ENCODE measurements around the gene P2RY14. TPM values are rescaled to one million over a fixed set of nuclear protein-coding genes. Genes with fewer than 3 reads are reported as not detected.

Gene P2RY14
- total and polyA plus RNA-seq, 7 experiments from 2014 or later: 0.11 to 5.7 (median 0.27) TPM; not detected in 2

DNA sequence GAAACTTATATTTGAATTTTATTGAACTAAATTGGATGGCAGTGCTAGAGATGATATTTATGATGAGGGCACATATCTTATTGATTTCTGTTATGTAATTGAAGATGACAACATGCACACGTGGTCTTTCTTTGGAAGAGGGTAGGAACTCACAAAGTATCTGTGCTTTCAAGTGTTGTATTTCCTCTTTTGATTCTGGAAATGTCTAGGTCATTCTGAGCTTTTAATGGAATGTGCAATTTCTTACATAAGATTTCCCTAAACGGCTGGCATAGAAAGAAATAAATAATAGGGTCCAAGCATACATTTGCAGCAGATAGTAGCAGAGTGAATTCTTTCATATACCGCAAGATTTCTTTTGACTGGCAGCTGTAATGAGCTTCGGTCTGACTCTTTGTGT lies 65.2 kb downstream of the P2RY14 start:
- CTCF ChIA-PET: interaction anchor here (4.0 kb wide), 1 partner anchor 13 kb away, joined by 27 read pairs; no protein-coding TSS in a partner anchor
- Histone ChIP-seq H3K4me3 (ENCODE audit: low read length) (no peak overlapping the region), H3K27ac (ENCODE audit: low read depth, low read length) (no peak overlapping the region), H3K9me3 (ENCODE audit: control insufficient read depth in 2 of 3, low read length in 3 of 3) (no peaks in the 10 kb centered on the region), H3K36me3 (ENCODE audit: control insufficient read depth in 2 of 3, insufficient read depth in 3 of 3, low read length in 3 of 3) (no peaks in the 10 kb centered on the region), H3K4me1 (ENCODE audit: control insufficient read depth in 2 of 2, insufficient read depth in 2 of 2, low read length in 2 of 2) (peaks cover 7 to 19% of the 10 kb centered on the region in 2 donors), H3K27me3 (ENCODE audit: control insufficient read depth in 2 of 2, insufficient read depth in 2 of 2, low read length in 2 of 2) (no peaks in the 10 kb centered on the region)
- no peak for ATAC-seq
- no peak overlapping the region for H3K4me3 Mint-ChIP-seq
- H3K27me3 Mint-ChIP-seq: no peaks in the 10 kb centered on the region
- POLR2A ChIA-PET: interaction anchor here (1.1 kb wide), 1 partner anchor 31 kb away, joined by 4 read pairs; no protein-coding TSS in a partner anchor
- H3K27ac Mint-ChIP-seq: no peak overlapping the region
- H3K36me3 Mint-ChIP-seq: peaks cover 0 to 3% (median 0%) of the 10 kb centered on the region in 5 donors
- no peak for DNase-seq
- peaks cover 0 to 1% (median 0%) of the 10 kb centered on the region in 11 donors for H3K9me3 Mint-ChIP-seq
- peaks cover 8 to 40% (median 30%) of the 10 kb centered on the region in 7 donors for H3K4me1 Mint-ChIP-seq
- intact Hi-C loops (cut with micrococcal nuclease): no loop called here

DNA sequence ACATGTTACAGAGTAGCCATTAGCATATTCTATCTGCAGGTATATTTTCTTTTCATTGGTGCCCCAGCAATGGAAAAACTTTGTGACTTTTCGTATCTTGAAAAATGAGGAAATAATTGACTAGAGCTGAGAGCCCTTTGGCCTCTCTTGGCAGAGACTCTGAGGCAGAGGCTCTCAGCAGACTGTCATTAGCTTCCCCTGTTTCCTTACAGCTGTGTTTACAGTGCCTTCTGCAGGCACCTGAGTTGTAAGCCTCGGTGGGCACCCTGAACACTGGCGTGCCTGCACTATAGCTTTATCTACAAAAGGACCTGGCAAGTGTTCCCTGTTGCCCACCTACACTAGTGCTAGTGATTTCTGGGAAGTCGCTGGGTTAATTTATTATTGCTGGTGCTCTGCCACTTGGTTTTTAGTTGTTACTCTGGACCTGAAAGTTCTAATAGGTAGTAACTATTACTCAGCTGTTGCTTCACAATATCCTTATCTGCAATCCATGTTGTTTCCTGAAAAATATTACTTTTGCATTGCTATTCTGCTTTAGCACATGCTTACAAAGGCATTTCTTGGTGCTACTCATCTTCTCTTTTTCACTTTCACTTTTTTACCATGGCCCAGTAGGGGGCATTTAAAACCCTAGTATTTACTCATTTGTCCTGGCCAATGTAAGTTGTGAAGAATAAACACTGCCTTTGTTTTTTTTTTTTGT lies 67.5 kb downstream of the P2RY14 start:
- Histone ChIP-seq H3K4me1 (ENCODE audit: control insufficient read depth in 2 of 2, insufficient read depth in 2 of 2, low read length in 2 of 2) (peaks cover 24 to 31% of the 10 kb centered on the region in 2 donors), H3K27ac (ENCODE audit: low read depth, low read length) (no peak overlapping the region), H3K36me3 (ENCODE audit: control insufficient read depth in 2 of 3, insufficient read depth in 3 of 3, low read length in 3 of 3) (no peaks in the 10 kb centered on the region), H3K4me3 (ENCODE audit: low read length) (no peak overlapping the region), H3K9me3 (ENCODE audit: control insufficient read depth in 2 of 3, low read length in 3 of 3) (no peaks in the 10 kb centered on the region), H3K27me3 (ENCODE audit: control insufficient read depth in 2 of 2, insufficient read depth in 2 of 2, low read length in 2 of 2) (no peaks in the 10 kb centered on the region)
- no peak for DNase-seq
- ATAC-seq: peak; percentile 49
- Mint-ChIP-seq H3K4me1 (peaks cover 18 to 54% (median 46%) of the 10 kb centered on the region in 7 donors), H3K4me3 (peak overlapping the region; percentile 6 to 83 (median 62)), H3K27me3 (no peaks in the 10 kb centered on the region), H3K9me3 (peaks cover 0 to 1% (median 0%) of the 10 kb centered on the region in 11 donors), H3K36me3 (peaks cover 0 to 7% (median 0%) of the 10 kb centered on the region in 5 donors), H3K27ac (peak overlapping the region; percentile 77 to 93 (median 83))
- CTCF ChIA-PET: interaction anchor here (0.6 to 4.0 kb wide), 10 partner anchors 9 to 73 kb away, joined by 3 to 44 read pairs (median 8); no protein-coding TSS in a partner anchor
- POLR2A ChIA-PET: interaction anchor here (0.6 to 3.6 kb wide), 7 partner anchors 8 to 448 kb away, joined by 3 to 13 read pairs (median 4); partner anchors contain the start of gene SIAH2
- intact Hi-C loops (cut with micrococcal nuclease): loop anchor here (1.0 kb wide), 5 partner anchors 8 to 72 kb away; partner anchors contain the start of genes GPR171 (in 1 of the 2) and P2RY14 (in 1 of the 2)

DNA sequence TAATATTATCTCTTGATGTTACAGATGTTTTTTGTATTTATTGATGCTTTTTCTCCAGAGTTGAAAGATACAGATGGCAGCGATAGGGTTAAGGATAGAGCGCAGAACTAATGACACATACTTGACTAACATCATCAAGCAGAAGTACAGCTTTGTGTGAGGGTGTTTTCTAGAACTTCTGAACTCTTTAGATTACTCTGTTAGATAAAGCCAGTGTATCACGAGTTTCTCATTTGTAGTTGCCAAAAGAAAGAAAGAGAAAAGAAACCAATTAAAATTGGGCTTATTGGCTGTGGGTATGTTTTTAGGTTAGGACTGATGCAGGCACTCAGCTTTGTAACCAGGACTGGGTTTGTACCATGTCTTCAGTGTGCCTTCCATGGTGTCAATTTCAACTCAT lies 68.7 kb downstream of the P2RY14 start:
- H3K36me3 ChIP-seq (ENCODE audit: control insufficient read depth in 2 of 3, insufficient read depth in 3 of 3, low read length in 3 of 3): no peaks in the 10 kb centered on the region
- H3K27ac ChIP-seq (ENCODE audit: low read depth, low read length): no peak overlapping the region
- ChIA-PET POLR2A (interaction anchor here (1.1 to 3.6 kb wide), 3 partner anchors 9 to 27 kb away, joined by 3 to 13 read pairs (median 6); no protein-coding TSS in a partner anchor), CTCF (interaction anchor here (0.8 to 4.0 kb wide), 6 partner anchors 8 to 53 kb away, joined by 3 to 44 read pairs (median 6); no protein-coding TSS in a partner anchor)
- Mint-ChIP-seq H3K4me3 (peak overlapping the region in 7 of 10 donors; percentile 23 to 63 (median 48)), H3K36me3 (peaks cover 0 to 7% (median 0%) of the 10 kb centered on the region in 5 donors), H3K27ac (peak overlapping the region; percentile 77 to 93 (median 89)), H3K27me3 (no peaks in the 10 kb centered on the region), H3K9me3 (peaks cover 0 to 1% (median 0%) of the 10 kb centered on the region in 11 donors), H3K4me1 (peaks cover 26 to 65% (median 57%) of the 10 kb centered on the region in 7 donors)
- H3K9me3 ChIP-seq (ENCODE audit: control insufficient read depth in 2 of 3, low read length in 3 of 3): no peaks in the 10 kb centered on the region
- intact Hi-C loops (cut with micrococcal nuclease): loop anchor here (1.0 to 10.0 kb wide), 7 partner anchors 8 to 1955 kb away; partner anchors contain the start of genes P2RY14 (in 1 of the 2), RAP2B (in 1 of the 2) and RNF13 (in 1 of the 2)
- no peak overlapping the region for H3K4me3 ChIP-seq (ENCODE audit: low read length)
- DNase-seq (peak in 6 of 9 donors; percentile 40 to 70 (median 52)), ATAC-seq (peak; percentile 78)
- H3K4me1 ChIP-seq (ENCODE audit: control insufficient read depth in 2 of 2, insufficient read depth in 2 of 2, low read length in 2 of 2): peaks cover 31 to 42% of the 10 kb centered on the region in 2 donors
- H3K27me3 ChIP-seq (ENCODE audit: control insufficient read depth in 2 of 2, insufficient read depth in 2 of 2, low read length in 2 of 2): no peaks in the 10 kb centered on the region

DNA sequence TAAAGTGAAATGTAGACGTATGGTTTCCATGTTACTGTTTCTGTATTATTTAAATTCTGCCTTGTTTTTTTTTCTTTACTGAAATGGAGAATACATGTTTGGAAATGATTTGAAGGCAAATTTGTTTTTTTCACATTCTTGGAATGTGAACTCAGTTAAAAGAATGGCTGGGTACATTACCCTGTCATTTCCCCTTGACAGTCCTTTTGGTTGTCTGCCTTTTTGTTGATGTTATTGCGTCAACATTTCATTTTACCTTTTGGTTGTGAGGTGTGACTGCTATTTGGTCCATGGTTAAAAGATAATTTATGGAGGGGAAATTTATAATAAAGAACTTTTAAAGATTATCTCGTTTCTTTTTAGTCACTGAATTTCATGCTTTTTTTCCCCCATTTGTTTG lies 72.1 kb downstream of the P2RY14 start:
- H3K4me3 ChIP-seq (ENCODE audit: low read length): no peak overlapping the region
- H3K27ac ChIP-seq (ENCODE audit: low read depth, low read length): no peak overlapping the region
- peak overlapping the region in 8 of 10 donors; percentile 14 to 89 (median 48) for H3K4me3 Mint-ChIP-seq
- H3K9me3 ChIP-seq (ENCODE audit: control insufficient read depth in 2 of 3, low read length in 3 of 3): no peaks in the 10 kb centered on the region
- CTCF ChIA-PET: interaction anchor here (1.1 kb wide), 1 partner anchor 38 kb away, joined by 4 read pairs; no protein-coding TSS in a partner anchor
- peaks cover 37 to 56% of the 10 kb centered on the region in 2 donors for H3K4me1 ChIP-seq (ENCODE audit: control insufficient read depth in 2 of 2, insufficient read depth in 2 of 2, low read length in 2 of 2)
- H3K36me3 ChIP-seq (ENCODE audit: control insufficient read depth in 2 of 3, insufficient read depth in 3 of 3, low read length in 3 of 3): no peaks in the 10 kb centered on the region
- intact Hi-C loops (cut with micrococcal nuclease): loop anchor here in 1 of 2 donors (10.0 kb wide), 2 partner anchors 1391 to 1959 kb away; partner anchors contain the start of genes RAP2B and RNF13
- peaks cover 38 to 83% (median 72%) of the 10 kb centered on the region in 7 donors for H3K4me1 Mint-ChIP-seq
- POLR2A ChIA-PET: interaction anchor here (0.7 to 1.6 kb wide), 3 partner anchors 24 to 80 kb away, joined by 3 to 6 read pairs (median 4); no protein-coding TSS in a partner anchor
- ATAC-seq (no peak), DNase-seq (no peak)
- peaks cover 0 to 1% (median 0%) of the 10 kb centered on the region in 11 donors for H3K9me3 Mint-ChIP-seq
- H3K36me3 Mint-ChIP-seq: peaks cover 0 to 18% (median 0%) of the 10 kb centered on the region in 5 donors
- no peaks in the 10 kb centered on the region for H3K27me3 ChIP-seq (ENCODE audit: control insufficient read depth in 2 of 2, insufficient read depth in 2 of 2, low read length in 2 of 2)
- H3K27me3 Mint-ChIP-seq: no peaks in the 10 kb centered on the region
- peak overlapping the region in 8 of 9 donors; percentile 80 to 96 (median 94) for H3K27ac Mint-ChIP-seq

DNA sequence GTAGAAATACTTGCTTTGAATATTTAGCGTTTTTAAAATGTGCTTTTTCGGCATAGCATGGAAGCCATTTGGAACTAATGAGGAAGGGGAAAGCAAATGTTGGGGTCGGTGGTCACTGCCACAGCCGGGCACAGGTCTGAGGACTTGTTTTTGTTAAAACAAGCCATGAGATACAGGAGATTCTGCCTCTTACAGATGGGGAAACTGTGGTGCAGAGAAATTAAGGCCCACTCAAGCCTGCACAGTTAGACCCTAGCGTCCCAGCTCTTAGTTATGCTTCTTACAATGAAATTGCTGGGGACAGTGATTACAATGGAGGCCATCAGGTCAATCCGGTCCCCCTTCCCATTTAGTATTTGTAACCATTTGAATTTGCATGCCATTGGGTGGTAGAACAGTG lies 72.9 kb downstream of the P2RY14 start:
- intact Hi-C loops (cut with micrococcal nuclease): loop anchor here in 1 of 2 donors (10.0 kb wide), 2 partner anchors 1391 to 1959 kb away; partner anchors contain the start of genes RAP2B and RNF13
- Histone ChIP-seq H3K27ac (ENCODE audit: low read depth, low read length) (peak overlapping the region; percentile 70), H3K4me3 (ENCODE audit: low read length) (peak overlapping the region; percentile 4), H3K36me3 (ENCODE audit: control insufficient read depth in 2 of 3, insufficient read depth in 3 of 3, low read length in 3 of 3) (no peaks in the 10 kb centered on the region), H3K9me3 (ENCODE audit: control insufficient read depth in 2 of 3, low read length in 3 of 3) (no peaks in the 10 kb centered on the region), H3K4me1 (ENCODE audit: control insufficient read depth in 2 of 2, insufficient read depth in 2 of 2, low read length in 2 of 2) (peaks cover 37 to 53% of the 10 kb centered on the region in 2 donors), H3K27me3 (ENCODE audit: control insufficient read depth in 2 of 2, insufficient read depth in 2 of 2, low read length in 2 of 2) (no peaks in the 10 kb centered on the region)
- peaks cover 33 to 83% (median 72%) of the 10 kb centered on the region in 7 donors for H3K4me1 Mint-ChIP-seq
- H3K36me3 Mint-ChIP-seq: peaks cover 0 to 24% (median 0%) of the 10 kb centered on the region in 5 donors
- H3K27me3 Mint-ChIP-seq: no peaks in the 10 kb centered on the region
- ChIA-PET POLR2A (interaction anchor here (0.7 to 1.2 kb wide), 2 partner anchors 34 to 79 kb away, joined by 4 to 8 read pairs; no protein-coding TSS in a partner anchor), CTCF (interaction anchor here (1.1 kb wide), 1 partner anchor 38 kb away, joined by 4 read pairs; no protein-coding TSS in a partner anchor)
- no peak for ATAC-seq
- H3K27ac Mint-ChIP-seq: peak overlapping the region; percentile 76 to 96 (median 93)
- peaks cover 0 to 3% (median 0%) of the 10 kb centered on the region in 11 donors for H3K9me3 Mint-ChIP-seq
- peak overlapping the region in 8 of 10 donors; percentile 17 to 89 (median 67) for H3K4me3 Mint-ChIP-seq
- no peak for DNase-seq

All from naive thymus-derived CD4-positive, alpha-beta T cell (primary cell).